HTERT RPE-1 (cell line): ENCODE data around the gene M1AP.

Experiments used
- in situ Hi-C: fragments of 300-500 bp; cut with MboI; formaldehyde crosslinking; loops from 4 replicates; pipeline ENCODE4 v1.14.3; 2020; ENCODE audit warnings: low sequenced_read_pairs

M1AP gene

GRCh38 chr2:74599676-74600075 is 48.5 kb downstream of the M1AP start:
- in situ Hi-C loops, result no loop called here

GRCh38 chr2:74597410-74597809 is 50.7 kb downstream of the M1AP start:
- in situ Hi-C loops, result no loop called here

GRCh38 chr2:74596584-74596983 is 51.5 kb downstream of the M1AP start:
- in situ Hi-C loops, result no loop called here

GRCh38 chr2:74593826-74594772 is 54.0 kb downstream of the M1AP start:
- in situ Hi-C loops, result no loop called here

- in situ Hi-C loops, result no loop called here
Measured at GRCh38 chr2:74588664-74589063, 59.5 kb downstream of the M1AP start.

GRCh38 chr2:74587664-74588277 is 60.4 kb downstream of the M1AP start:
- in situ Hi-C loops, result no loop called here

- in situ Hi-C loops, result no loop called here
Measured at GRCh38 chr2:74585406-74586185, 62.5 kb downstream of the M1AP start.

- in situ Hi-C loops, result no loop called here
Measured at GRCh38 chr2:74584088-74584645, 64.0 kb downstream of the M1AP start.

GRCh38 chr2:74583504-74583903 is 64.6 kb downstream of the M1AP start:
- in situ Hi-C loops, result no loop called here

GRCh38 chr2:74582184-74582583 is 65.9 kb downstream of the M1AP start:
- in situ Hi-C loops, result no loop called here

- in situ Hi-C loops, result no loop called here
Measured at GRCh38 chr2:74581463-74581862, 66.7 kb downstream of the M1AP start.

GRCh38 chr2:74578408-74578807 is 69.7 kb downstream of the M1AP start:
- in situ Hi-C loops, result no loop called here

GRCh38 chr2:74577448-74577847 is 70.7 kb downstream of the M1AP start:
- in situ Hi-C loops, result no loop called here

- in situ Hi-C loops, result no loop called here
Measured at GRCh38 chr2:74576863-74577229, 71.3 kb downstream of the M1AP start.

- in situ Hi-C loops, result no loop called here
Measured at GRCh38 chr2:74576211-74576862, 71.8 kb downstream of the M1AP start.

GRCh38 chr2:74575320-74575719 is 72.8 kb downstream of the M1AP start:
- in situ Hi-C loops, result no loop called here

GRCh38 chr2:74573747-74574562 is 74.2 kb downstream of the M1AP start:
- in situ Hi-C loops, result no loop called here

GRCh38 chr2:74572178-74572925 is 75.8 kb downstream of the M1AP start:
- in situ Hi-C loops, result no loop called here

GRCh38 chr2:74571058-74571457 is 77.1 kb downstream of the M1AP start:
- in situ Hi-C loops, result no loop called here
